HepG2 (cell line): Measurements from ENCODE around the gene PIP4K2B. TPM values are rescaled to one million over a fixed set of nuclear protein-coding genes. Genes with fewer than 3 reads are reported as not detected.

ENCODE experiments used
- ARID4A ChIP-seq: sonication (generic); formaldehyde crosslinking; IDR thresholded peaks from 2 replicates; pipeline ENCODE4 v1.5.0; 2020; ENCODE audit warnings: mild to moderate bottlenecking, missing genetic modification reagents, borderline replicate concordance
- EED ChIP-seq: sonication (generic); formaldehyde crosslinking; IDR thresholded peaks from 2 replicates; pipeline ENCODE4 v1.5.0; 2020; ENCODE audit warnings: mild to moderate bottlenecking, missing genetic modification reagents
- GATAD2A ChIP-seq: IDR thresholded peaks from 2 replicates; pipeline ENCODE4 v1.6.1; 2016
- IKZF4 ChIP-seq: sonication (generic); formaldehyde crosslinking; IDR thresholded peaks from 2 replicates; pipeline ENCODE4 v1.5.1; 2020; ENCODE audit warnings: borderline replicate concordance, mild to moderate bottlenecking, low read depth, missing genetic modification reagents; ENCODE audit errors: not compliant biosample characterization
- KLF16 ChIP-seq, 2 experiments: sonication (generic) in 1 of 2; formaldehyde crosslinking in 1 of 2; IDR thresholded peaks; 2 replicates each; pipeline versions ENCODE4 v1.6.1 to v1.8.0; 2016 to 2023; ENCODE audit warnings: missing genetic modification reagents in 2 of 2, missing compliant biosample characterization in 1 of 2
- MNT ChIP-seq: fragments of 450-650 bp; IDR thresholded peaks from 2 replicates; pipeline ENCODE4 v1.6.1; 2016
- POLR2AphosphoS5 ChIP-seq: IDR thresholded peaks from 2 replicates; pipeline ENCODE4 v1.6.1; 2012; ENCODE audit warnings: low read depth, low read length
- RBFOX2 ChIP-seq: fragments of 200-400 bp; formaldehyde crosslinking; IDR thresholded peaks from 2 replicates; pipeline ENCODE4 v1.6.1; 2017; ENCODE audit warnings: low read depth, mild to moderate bottlenecking, low read length
- ZNF563 ChIP-seq: sonication (generic); formaldehyde crosslinking; IDR thresholded peaks from 2 replicates; pipeline ENCODE4 v1.8.0; 2022; ENCODE audit warnings: mild to moderate bottlenecking, moderate library complexity, missing genetic modification reagents
- ZNF687 ChIP-seq: sonication (generic); formaldehyde crosslinking; IDR thresholded peaks from 2 replicates; pipeline ENCODE4 v1.5.1; 2020; ENCODE audit warnings: mild to moderate bottlenecking, missing genetic modification reagents, moderate library complexity
- ZNF891 ChIP-seq: sonication (generic); formaldehyde crosslinking; IDR thresholded peaks from 2 replicates; pipeline ENCODE4 v1.5.0; 2020; ENCODE audit warnings: mild to moderate bottlenecking, missing genetic modification reagents
- polyA plus RNA-seq, 8 experiments: library from polyadenylated mRNA; depleted of rRNA in 3 of 8; stranded (reverse) in 7 of 8; unstranded in 1 of 8; fragments of >200 nt; fragmentation: Illumina TruSeq in 4 of 8; extraction: Trizol in 4 of 8; gene quantifications; 2 replicates each; pipeline versions ENCODE4 v1.2.1 to v1.2.3, GENCODE V29; 2011 to 2016; ENCODE audit warnings: low read depth in 4 of 8, missing spikeins in 1 of 8, mixed read lengths in 1 of 8; ENCODE audit not compliant: insufficient read depth in 1 of 8
- total RNA-seq, 5 experiments: library from RNA; depleted of rRNA; stranded (reverse); fragments of >200 nt; fragmentation: Illumina TruSeq; extraction: Trizol; gene quantifications; 2 replicates each; pipeline ENCODE4 v1.2.3, GENCODE V29; 2016; ENCODE audit warnings: low read depth in 1 of 5
- TF ChIP-seq, protein P1 (sequence below): fragments of 450-650 bp; IDR thresholded peaks from 2 replicates; pipeline ENCODE4 v1.6.1; 2017; ENCODE audit warnings: mild to moderate bottlenecking
- TF ChIP-seq, protein P2 (sequence below): sonication (generic); formaldehyde crosslinking; IDR thresholded peaks from 2 replicates; pipeline ENCODE4 v1.4.0; 2020; ENCODE audit warnings: mild to moderate bottlenecking, missing genetic modification reagents

Gene PIP4K2B
- total and polyA plus RNA-seq, 2 of the 13 experiments (the other 11 are each of a cell fraction or from before 2014, with no cell fraction given), result 20.4 to 54.0 TPM

- TF ChIP-seq ZNF891 (CRISPR knock-in tag) (0 out of 2 replicates have a peak, but pooled peaks have one; percentile 37), MNT (no peak), IKZF4 (no peak), POLR2AphosphoS5 (peak; percentile 71), RBFOX2 (peak; percentile 79), EED (CRISPR knock-in tag) (no peak), ARID4A (CRISPR knock-in tag) (peak; percentile 63; the same call in 1 of the 2 replicates), KLF16 (CRISPR knock-in tag; IDR thresholded peaks at IDR 0.05) (no peak), ZNF563 (CRISPR knock-in tag) (0 out of 2 replicates have a peak, but pooled peaks have one; percentile 23), ZNF687 (peak; percentile 65), GATAD2A (peak; percentile 40; the same call in 1 of the 2 replicates)
- TF ChIP-seq, protein P1, sequence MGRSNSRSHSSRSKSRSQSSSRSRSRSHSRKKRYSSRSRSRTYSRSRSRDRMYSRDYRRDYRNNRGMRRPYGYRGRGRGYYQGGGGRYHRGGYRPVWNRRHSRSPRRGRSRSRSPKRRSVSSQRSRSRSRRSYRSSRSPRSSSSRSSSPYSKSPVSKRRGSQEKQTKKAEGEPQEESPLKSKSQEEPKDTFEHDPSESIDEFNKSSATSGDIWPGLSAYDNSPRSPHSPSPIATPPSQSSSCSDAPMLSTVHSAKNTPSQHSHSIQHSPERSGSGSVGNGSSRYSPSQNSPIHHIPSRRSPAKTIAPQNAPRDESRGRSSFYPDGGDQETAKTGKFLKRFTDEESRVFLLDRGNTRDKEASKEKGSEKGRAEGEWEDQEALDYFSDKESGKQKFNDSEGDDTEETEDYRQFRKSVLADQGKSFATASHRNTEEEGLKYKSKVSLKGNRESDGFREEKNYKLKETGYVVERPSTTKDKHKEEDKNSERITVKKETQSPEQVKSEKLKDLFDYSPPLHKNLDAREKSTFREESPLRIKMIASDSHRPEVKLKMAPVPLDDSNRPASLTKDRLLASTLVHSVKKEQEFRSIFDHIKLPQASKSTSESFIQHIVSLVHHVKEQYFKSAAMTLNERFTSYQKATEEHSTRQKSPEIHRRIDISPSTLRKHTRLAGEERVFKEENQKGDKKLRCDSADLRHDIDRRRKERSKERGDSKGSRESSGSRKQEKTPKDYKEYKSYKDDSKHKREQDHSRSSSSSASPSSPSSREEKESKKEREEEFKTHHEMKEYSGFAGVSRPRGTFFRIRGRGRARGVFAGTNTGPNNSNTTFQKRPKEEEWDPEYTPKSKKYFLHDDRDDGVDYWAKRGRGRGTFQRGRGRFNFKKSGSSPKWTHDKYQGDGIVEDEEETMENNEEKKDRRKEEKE, result no peak
- TF ChIP-seq, protein P2, sequence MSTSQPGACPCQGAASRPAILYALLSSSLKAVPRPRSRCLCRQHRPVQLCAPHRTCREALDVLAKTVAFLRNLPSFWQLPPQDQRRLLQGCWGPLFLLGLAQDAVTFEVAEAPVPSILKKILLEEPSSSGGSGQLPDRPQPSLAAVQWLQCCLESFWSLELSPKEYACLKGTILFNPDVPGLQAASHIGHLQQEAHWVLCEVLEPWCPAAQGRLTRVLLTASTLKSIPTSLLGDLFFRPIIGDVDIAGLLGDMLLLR, result 0 out of 2 replicates have a peak, but pooled peaks have one; percentile 18
Measured at GRCh38 chr17:38735161-38735997, 64.0 kb downstream of the PIP4K2B start (continued).
